ENCODE data around the gene COL15A1. TPM values are rescaled to one million over a fixed set of nuclear protein-coding genes. Genes with fewer than 3 reads are reported as not detected.

Gene COL15A1
- total and polyA plus RNA-seq, 2 donors (not counting 1 experiment from before 2014, with no cell fraction given), result not detected

- CTCF ChIA-PET, result no interaction called here
- no peak for DNase-seq
- H3K4me1 Mint-ChIP-seq, result peaks cover 3% of the 10 kb centered on the region
- Histone ChIP-seq H3K4me3 (ENCODE audit: control extremely low read depth in 1 of 5, extremely low read depth in 1 of 5, insufficient read depth in 1 of 5, low read depth in 2 of 5, low read length in 4 of 5) (no peak overlapping the region), H3K27me3 (replicated peaks in 1 of 4; ENCODE audit: control extremely low read depth in 1 of 4, control insufficient read depth in 3 of 4, insufficient read depth in 4 of 4, low read length in 3 of 4) (no peaks in the 10 kb centered on the region), H3K79me2 (ENCODE audit: control insufficient read depth, insufficient read depth, low read length) (no peaks in the 10 kb centered on the region), H3K9ac (ENCODE audit: low read length) (no peak overlapping the region), H4K20me1 (ENCODE audit: control insufficient read depth, insufficient read depth, low read length, poor library complexity, severe bottlenecking) (no peaks in the 10 kb centered on the region), H3K9me3 (ENCODE audit: control extremely low read depth in 1 of 3, control insufficient read depth in 2 of 3, insufficient read depth in 1 of 3, low read length in 2 of 3) (no peaks in the 10 kb centered on the region), H3K4me2 (replicated peaks; ENCODE audit: low read depth, low read length, poor library complexity, severe bottlenecking) (no peak overlapping the region), H3K4me1 (ENCODE audit: control insufficient read depth in 2 of 2, insufficient read depth in 2 of 2, low read length in 2 of 2) (no peaks in the 10 kb centered on the region), H3K27ac (ENCODE audit: low read length in 2 of 2) (no peak overlapping the region), H2AFZ (ENCODE audit: insufficient read depth, low read depth, low read length, poor library complexity, severe bottlenecking) (no peak overlapping the region), H3K36me3 (replicated peaks in 1 of 2; ENCODE audit: control extremely low read depth in 1 of 2, control insufficient read depth in 1 of 2, extremely low read depth in 1 of 2, insufficient read depth in 2 of 2, low read length in 1 of 2) (no peaks in the 10 kb centered on the region)
- intact Hi-C loops (cut with micrococcal nuclease), result no loop called here
- POLR2A ChIA-PET, result no interaction called here
- no peak overlapping the region for H3K4me3 Mint-ChIP-seq
- WGBS (ENCODE audit: insufficient coverage), result no CpG with 5 or more reads among the region's 2 CpGs
- peaks cover 9% of the 10 kb centered on the region for H3K27me3 Mint-ChIP-seq
- no peak for TF ChIP-seq EZH2 (IDR thresholded peaks at IDR 0.05; ENCODE audit: borderline replicate concordance, insufficient read depth, low read depth, low read length, poor library complexity, severe bottlenecking)
- TF ChIP-seq, protein P1, sequence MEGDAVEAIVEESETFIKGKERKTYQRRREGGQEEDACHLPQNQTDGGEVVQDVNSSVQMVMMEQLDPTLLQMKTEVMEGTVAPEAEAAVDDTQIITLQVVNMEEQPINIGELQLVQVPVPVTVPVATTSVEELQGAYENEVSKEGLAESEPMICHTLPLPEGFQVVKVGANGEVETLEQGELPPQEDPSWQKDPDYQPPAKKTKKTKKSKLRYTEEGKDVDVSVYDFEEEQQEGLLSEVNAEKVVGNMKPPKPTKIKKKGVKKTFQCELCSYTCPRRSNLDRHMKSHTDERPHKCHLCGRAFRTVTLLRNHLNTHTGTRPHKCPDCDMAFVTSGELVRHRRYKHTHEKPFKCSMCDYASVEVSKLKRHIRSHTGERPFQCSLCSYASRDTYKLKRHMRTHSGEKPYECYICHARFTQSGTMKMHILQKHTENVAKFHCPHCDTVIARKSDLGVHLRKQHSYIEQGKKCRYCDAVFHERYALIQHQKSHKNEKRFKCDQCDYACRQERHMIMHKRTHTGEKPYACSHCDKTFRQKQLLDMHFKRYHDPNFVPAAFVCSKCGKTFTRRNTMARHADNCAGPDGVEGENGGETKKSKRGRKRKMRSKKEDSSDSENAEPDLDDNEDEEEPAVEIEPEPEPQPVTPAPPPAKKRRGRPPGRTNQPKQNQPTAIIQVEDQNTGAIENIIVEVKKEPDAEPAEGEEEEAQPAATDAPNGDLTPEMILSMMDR (IDR thresholded peaks at IDR 0.05), result no peak
- no peak overlapping the region for H3K27ac Mint-ChIP-seq
- ATAC-seq (ENCODE audit: low read depth), result no peak
- no peaks in the 10 kb centered on the region for H3K9me3 Mint-ChIP-seq (ENCODE audit: insufficient read depth)
Observed at GRCh38 chr9:98925956-98926355, 17.8 kb upstream of the COL15A1 start.

- DNase-seq (no peak), ATAC-seq (ENCODE audit: low read depth) (no peak)
- intact Hi-C loops (cut with micrococcal nuclease), result no loop called here
- 85% methylated on average over 4 of the region's 6 CpGs for WGBS (ENCODE audit: insufficient coverage)
- Mint-ChIP-seq H3K4me3 (no peak overlapping the region), H3K9me3 (ENCODE audit: insufficient read depth) (no peaks in the 10 kb centered on the region), H3K27me3 (peaks cover 9% of the 10 kb centered on the region), H3K4me1 (peaks cover 3% of the 10 kb centered on the region), H3K27ac (no peak overlapping the region)
- H3K9me3 ChIP-seq (ENCODE audit: control extremely low read depth in 1 of 3, control insufficient read depth in 2 of 3, insufficient read depth in 1 of 3, low read length in 2 of 3), result no peaks in the 10 kb centered on the region
- no peak overlapping the region for H3K27ac ChIP-seq (ENCODE audit: low read length in 2 of 2)
- no peaks in the 10 kb centered on the region for H3K4me1 ChIP-seq (ENCODE audit: control insufficient read depth in 2 of 2, insufficient read depth in 2 of 2, low read length in 2 of 2)
- ChIA-PET POLR2A (no interaction called here), CTCF (no interaction called here)
- no peaks in the 10 kb centered on the region for H4K20me1 ChIP-seq (ENCODE audit: control insufficient read depth, insufficient read depth, low read length, poor library complexity, severe bottlenecking)
- no peak overlapping the region for H3K4me3 ChIP-seq (ENCODE audit: control extremely low read depth in 1 of 5, extremely low read depth in 1 of 5, insufficient read depth in 1 of 5, low read depth in 2 of 5, low read length in 4 of 5)
- no peak overlapping the region for H3K9ac ChIP-seq (ENCODE audit: low read length)
- no peaks in the 10 kb centered on the region for H3K27me3 ChIP-seq (replicated peaks in 1 of 4; ENCODE audit: control extremely low read depth in 1 of 4, control insufficient read depth in 3 of 4, insufficient read depth in 4 of 4, low read length in 3 of 4)
- no peaks in the 10 kb centered on the region for H3K36me3 ChIP-seq (replicated peaks in 1 of 2; ENCODE audit: control extremely low read depth in 1 of 2, control insufficient read depth in 1 of 2, extremely low read depth in 1 of 2, insufficient read depth in 2 of 2, low read length in 1 of 2)
- no peak overlapping the region for H3K4me2 ChIP-seq (replicated peaks; ENCODE audit: low read depth, low read length, poor library complexity, severe bottlenecking)
- H2AFZ ChIP-seq (ENCODE audit: insufficient read depth, low read depth, low read length, poor library complexity, severe bottlenecking), result no peak overlapping the region
- H3K79me2 ChIP-seq (ENCODE audit: control insufficient read depth, insufficient read depth, low read length), result no peaks in the 10 kb centered on the region
- no peak for TF ChIP-seq EZH2 (IDR thresholded peaks at IDR 0.05; ENCODE audit: borderline replicate concordance, insufficient read depth, low read depth, low read length, poor library complexity, severe bottlenecking)
- TF ChIP-seq, protein P1 (IDR thresholded peaks at IDR 0.05), result no peak
Observed at GRCh38 chr9:98927724-98928123, 16.0 kb upstream of the COL15A1 start.
